Left ventricle myocardium inferior (tissue), 1 donor: ENCODE results near the gene KRTAP6-2. TPM values are rescaled to one million over a fixed set of nuclear protein-coding genes. Genes with fewer than 3 reads are reported as not detected.

Experiments used
- DNase-seq: peaks from one replicate; pipeline ENCODE4 v3.0.0-alpha.2; 2020
- H3K27ac ChIP-seq: fragments of 200-600 bp; replicated peaks from 2 replicates; pipeline ENCODE4 v1.8.0; 2021
- H3K27me3 ChIP-seq: fragments of 200-600 bp; 2 replicates; pipeline ENCODE4 v1.8.0; 2021; ENCODE audit warnings: low read depth
- H3K36me3 ChIP-seq: fragments of 200-600 bp; 2 replicates; pipeline ENCODE4 v1.8.0; 2021
- H3K4me1 ChIP-seq: fragments of 200-600 bp; 2 replicates; pipeline ENCODE4 v1.8.0; 2021
- H3K4me3 ChIP-seq: fragments of 200-600 bp; 2 replicates; pipeline ENCODE4 v1.8.0; 2021; ENCODE audit warnings: mild to moderate bottlenecking, moderate library complexity
- H3K9me3 ChIP-seq: fragments of 200-600 bp; replicated peaks from 2 replicates; pipeline ENCODE4 v1.8.0; 2021
- intact Hi-C: fragments of 100-400 bp; cut with micrococcal nuclease; formaldehyde crosslinking; loops from one replicate; pipeline ENCODE4 v1.11.0; 2022
- long read RNA-seq: library from polyadenylated mRNA; unstranded; transcript quantifications from one replicate; pipeline ENCODE4 v2.0.0, GENCODE V29; 2021
- total RNA-seq: library from RNA; stranded (reverse); fragmentation: NEBNext Ultra II Directional; extraction: Animal tissue kit (Norgen Biotek cat#: 25700); gene quantifications from one replicate; pipeline ENCODE4 v1.2.1, GENCODE V29; 2021
- TF ChIP-seq, protein P1 (sequence below): fragments of 200-600 bp; IDR thresholded peaks from 2 replicates; pipeline ENCODE4 v1.8.0; 2021; ENCODE audit warnings: antibody characterized with exemption, mild to moderate bottlenecking, borderline replicate concordance
- donor health status: DM: no; HTN: yes; CAD: no; lungs with severe emphysema.

Gene KRTAP6-2, protein sequence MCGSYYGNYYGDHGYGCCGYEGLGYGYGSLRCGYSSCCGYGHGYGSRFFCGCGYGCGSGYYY
- not detected for total RNA-seq
- long read RNA-seq = 0 reads

DNA sequence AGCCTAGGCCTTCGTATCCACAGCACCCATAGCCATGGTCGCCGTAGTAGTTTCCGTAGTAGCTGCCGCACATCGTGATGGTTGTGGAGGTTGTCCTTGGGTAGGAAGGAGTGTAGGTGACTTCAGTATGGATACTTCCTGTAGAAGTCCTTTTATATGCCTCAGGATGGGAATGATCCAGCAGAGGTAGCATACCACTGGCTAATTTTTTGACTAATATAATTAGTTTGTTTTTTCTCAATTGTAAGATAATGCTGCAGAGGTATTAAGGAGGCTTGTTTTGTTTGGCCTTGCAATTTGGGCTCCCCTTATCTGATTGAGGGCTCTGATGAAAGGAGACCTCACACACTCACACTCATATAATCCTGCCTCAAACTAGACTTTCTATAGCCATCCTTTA lies at the start of gene KRTAP6-2:
KRTAP6-2 (minus strand) TSS at position 101 of the 400 bp plus-strand sequence; CDS start at position 73, 28 bp downstream.
- Histone ChIP-seq H3K4me1 (no peaks in the 10 kb centered on the region), H3K27me3 (no peaks in the 10 kb centered on the region), H3K27ac (no peak within 1 kb of the TSS), H3K4me3 (no peak within 1 kb of the TSS), H3K36me3 (no peaks in the 10 kb centered on the region), H3K9me3 (no peaks in the 10 kb centered on the region)
- intact Hi-C loops = no loop called here
- no peak for DNase-seq
- TF ChIP-seq, protein P1, sequence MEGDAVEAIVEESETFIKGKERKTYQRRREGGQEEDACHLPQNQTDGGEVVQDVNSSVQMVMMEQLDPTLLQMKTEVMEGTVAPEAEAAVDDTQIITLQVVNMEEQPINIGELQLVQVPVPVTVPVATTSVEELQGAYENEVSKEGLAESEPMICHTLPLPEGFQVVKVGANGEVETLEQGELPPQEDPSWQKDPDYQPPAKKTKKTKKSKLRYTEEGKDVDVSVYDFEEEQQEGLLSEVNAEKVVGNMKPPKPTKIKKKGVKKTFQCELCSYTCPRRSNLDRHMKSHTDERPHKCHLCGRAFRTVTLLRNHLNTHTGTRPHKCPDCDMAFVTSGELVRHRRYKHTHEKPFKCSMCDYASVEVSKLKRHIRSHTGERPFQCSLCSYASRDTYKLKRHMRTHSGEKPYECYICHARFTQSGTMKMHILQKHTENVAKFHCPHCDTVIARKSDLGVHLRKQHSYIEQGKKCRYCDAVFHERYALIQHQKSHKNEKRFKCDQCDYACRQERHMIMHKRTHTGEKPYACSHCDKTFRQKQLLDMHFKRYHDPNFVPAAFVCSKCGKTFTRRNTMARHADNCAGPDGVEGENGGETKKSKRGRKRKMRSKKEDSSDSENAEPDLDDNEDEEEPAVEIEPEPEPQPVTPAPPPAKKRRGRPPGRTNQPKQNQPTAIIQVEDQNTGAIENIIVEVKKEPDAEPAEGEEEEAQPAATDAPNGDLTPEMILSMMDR = no peak

DNA sequence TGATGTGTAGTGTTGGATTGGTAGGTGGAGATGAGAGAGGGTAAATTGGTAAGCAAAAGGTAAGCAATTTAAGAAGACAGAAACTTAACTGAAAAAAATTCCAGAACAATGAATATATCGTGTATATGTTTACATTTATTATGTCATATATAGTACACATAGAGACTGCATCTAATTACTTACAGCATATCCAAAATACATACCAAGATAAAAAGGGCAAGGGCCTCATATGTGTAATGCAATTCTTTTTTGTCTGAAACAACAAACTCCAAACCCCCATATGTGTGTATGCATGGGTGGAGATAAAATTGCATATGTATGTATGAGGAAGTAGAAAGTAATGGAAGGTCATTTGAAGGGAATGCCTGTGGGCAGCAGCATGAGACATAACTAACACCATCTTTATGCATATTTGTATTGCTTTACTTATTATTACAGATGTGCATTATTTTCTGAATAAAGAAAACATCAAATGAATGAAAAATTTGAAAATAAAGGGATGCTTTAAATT lies 48.3 kb upstream of the KRTAP6-2 start:
- no peaks in the 10 kb centered on the region for H3K36me3 ChIP-seq
- no peak overlapping the region for H3K27ac ChIP-seq
- no peaks in the 10 kb centered on the region for H3K4me1 ChIP-seq
- TF ChIP-seq, protein P1 = no peak
- DNase-seq = no peak
- intact Hi-C loops = no loop called here
- H3K27me3 ChIP-seq = no peaks in the 10 kb centered on the region
- H3K4me3 ChIP-seq = no peak overlapping the region
- H3K9me3 ChIP-seq = no peaks in the 10 kb centered on the region

DNA sequence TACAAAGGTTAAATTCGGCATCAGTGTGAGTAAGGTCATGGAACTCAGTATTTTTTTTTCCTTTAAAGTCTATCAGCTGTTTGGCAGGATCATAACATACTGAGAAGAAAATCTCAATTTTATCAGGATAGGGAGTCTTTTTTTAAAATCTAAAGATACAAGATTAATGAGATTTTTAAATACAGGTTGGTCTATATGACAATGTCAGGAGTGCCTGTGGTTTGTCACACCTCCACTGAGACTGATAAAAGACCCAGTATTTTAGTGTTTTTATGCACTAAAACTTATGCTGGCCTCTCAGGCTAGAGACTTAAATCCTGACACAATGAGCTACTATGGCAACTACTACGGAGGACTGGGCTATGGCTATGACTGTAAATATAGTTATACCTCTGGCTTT lies 43.9 kb upstream of the KRTAP6-2 start, which contains the start of gene KRTAP20-3:
KRTAP20-3 (plus strand) TSS at position 301 of the 400 bp plus-strand sequence.
- intact Hi-C loops = no loop called here
- H3K4me1 ChIP-seq = no peaks in the 10 kb centered on the region
- DNase-seq = no peak
- H3K9me3 ChIP-seq = no peaks in the 10 kb centered on the region
- TF ChIP-seq, protein P1 = no peak
- no peak within 1 kb of the TSS for H3K27ac ChIP-seq
- no peaks in the 10 kb centered on the region for H3K36me3 ChIP-seq
- no peaks in the 10 kb centered on the region for H3K27me3 ChIP-seq
- H3K4me3 ChIP-seq = no peak within 1 kb of the TSS

DNA sequence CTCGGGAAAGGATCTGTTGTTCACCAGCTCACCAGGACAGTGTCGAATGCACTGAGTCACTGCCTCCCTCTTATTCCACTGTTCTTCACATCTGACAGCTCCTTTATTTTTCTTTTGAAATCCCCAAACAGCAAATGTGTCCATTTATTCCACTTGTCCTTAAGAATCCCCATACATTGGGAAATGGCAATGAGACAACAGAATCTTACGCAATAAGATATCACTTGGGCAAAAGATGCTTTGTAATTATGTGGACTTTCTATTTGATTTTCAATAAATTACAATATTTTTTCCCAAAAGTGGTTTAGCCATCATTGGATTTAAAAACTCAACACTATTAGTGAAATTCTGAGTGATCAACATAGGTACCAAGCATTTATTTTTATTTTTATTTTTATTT lies 40.0 kb upstream of the KRTAP6-2 start:
- no peaks in the 10 kb centered on the region for H3K36me3 ChIP-seq
- H3K9me3 ChIP-seq = no peaks in the 10 kb centered on the region
- H3K27ac ChIP-seq = no peak overlapping the region
- no peak for DNase-seq
- no peaks in the 10 kb centered on the region for H3K4me1 ChIP-seq
- no peaks in the 10 kb centered on the region for H3K27me3 ChIP-seq
- TF ChIP-seq, protein P1 = no peak
- H3K4me3 ChIP-seq = no peak overlapping the region
- intact Hi-C loops = no loop called here

DNA sequence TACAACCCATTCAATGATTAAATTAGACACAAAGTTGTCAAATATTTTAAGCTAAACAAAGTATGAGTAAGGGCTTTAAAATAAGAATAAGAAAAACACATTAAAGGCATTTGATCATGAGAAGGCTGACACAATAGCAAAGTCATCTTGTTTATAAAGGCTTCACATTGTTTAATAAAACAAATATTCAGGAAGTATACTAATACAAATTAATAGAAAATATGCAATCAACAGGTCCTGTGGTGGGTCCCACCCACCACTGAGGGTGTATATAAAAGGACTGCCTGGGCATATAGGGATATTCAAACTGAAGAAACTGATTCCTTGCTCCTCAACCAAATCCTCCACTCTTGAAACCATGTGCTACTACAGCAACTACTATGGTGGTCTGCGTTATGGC lies 36.2 kb upstream of the KRTAP6-2 start, which contains the start of gene KRTAP20-2:
KRTAP20-2 (plus strand) TSS at position 301 of the 400 bp plus-strand sequence; CDS start at position 359, 58 bp downstream.
- no peaks in the 10 kb centered on the region for H3K27me3 ChIP-seq
- no peak within 1 kb of the TSS for H3K27ac ChIP-seq
- no peaks in the 10 kb centered on the region for H3K9me3 ChIP-seq
- TF ChIP-seq, protein P1 = no peak
- no peaks in the 10 kb centered on the region for H3K36me3 ChIP-seq
- no peak within 1 kb of the TSS for H3K4me3 ChIP-seq
- intact Hi-C loops = no loop called here
- no peaks in the 10 kb centered on the region for H3K4me1 ChIP-seq
- no peak for DNase-seq
